NT2/D1 (cell line): ENCODE results near the gene EPOP.

ENCODE experiments used
- DNase-seq: peaks from one replicate; pipeline ENCODE4 v3.0.0-alpha.2; 2011; ENCODE audit warnings: low read depth, low spot score
- H3K27me3 ChIP-seq: 2 replicates; pipeline ENCODE4 v1.6.0; 2011; ENCODE audit warnings: mild to moderate bottlenecking; ENCODE audit not compliant: insufficient read length, insufficient read depth
- H3K36me3 ChIP-seq: 2 replicates; pipeline ENCODE4 v1.6.1; 2011; ENCODE audit warnings: mild to moderate bottlenecking, low read length, mixed read lengths; ENCODE audit not compliant: insufficient read depth, insufficient read length
- H3K4me1 ChIP-seq: 2 replicates; pipeline ENCODE4 v1.5.1; 2011; ENCODE audit not compliant: insufficient read depth, insufficient read length
- H3K4me3 ChIP-seq: 2 replicates; pipeline ENCODE4 v1.5.1; 2011; ENCODE audit warnings: low read depth; ENCODE audit not compliant: insufficient read length
- H3K9ac ChIP-seq: 2 replicates; pipeline ENCODE4 v1.6.0; 2011; ENCODE audit warnings: low read depth; ENCODE audit not compliant: insufficient read length
- H3K9me3 ChIP-seq: 2 replicates; pipeline ENCODE4 v1.5.1; 2011; ENCODE audit warnings: mild to moderate bottlenecking, low read length; ENCODE audit not compliant: insufficient read depth
- SUZ12 ChIP-seq: IDR thresholded peaks from 2 replicates; pipeline ENCODE4 v1.6.1; 2011; ENCODE audit not compliant: insufficient read length, insufficient read depth; ENCODE audit errors: extremely low read depth
- YY1 ChIP-seq: IDR thresholded peaks from 2 replicates; pipeline ENCODE4 v1.6.1; 2011; ENCODE audit not compliant: insufficient read length, insufficient read depth
- ZNF274 ChIP-seq: IDR thresholded peaks from 2 replicates; pipeline ENCODE4 v1.6.1; 2011; ENCODE audit warnings: mild to moderate bottlenecking, low read depth, low read length

The EPOP gene

GRCh38 chr17:38667099-38667786 lies 7.5 kb downstream of the EPOP start:
- Histone ChIP-seq H3K36me3 (no peaks in the 10 kb centered on the region), H3K4me1 (peaks cover 7% of the 10 kb centered on the region), H3K4me3 (no peak overlapping the region), H3K9ac (no peak overlapping the region), H3K9me3 (no peaks in the 10 kb centered on the region), H3K27me3 (peaks cover 23% of the 10 kb centered on the region)
- no peak for TF ChIP-seq SUZ12
- no peak for TF ChIP-seq ZNF274
- no peak for TF ChIP-seq YY1
- peak; percentile 56 for DNase-seq

- no peak for DNase-seq
Observed at GRCh38 chr17:38663964-38664644, 10.7 kb downstream of the EPOP start.

DNA sequence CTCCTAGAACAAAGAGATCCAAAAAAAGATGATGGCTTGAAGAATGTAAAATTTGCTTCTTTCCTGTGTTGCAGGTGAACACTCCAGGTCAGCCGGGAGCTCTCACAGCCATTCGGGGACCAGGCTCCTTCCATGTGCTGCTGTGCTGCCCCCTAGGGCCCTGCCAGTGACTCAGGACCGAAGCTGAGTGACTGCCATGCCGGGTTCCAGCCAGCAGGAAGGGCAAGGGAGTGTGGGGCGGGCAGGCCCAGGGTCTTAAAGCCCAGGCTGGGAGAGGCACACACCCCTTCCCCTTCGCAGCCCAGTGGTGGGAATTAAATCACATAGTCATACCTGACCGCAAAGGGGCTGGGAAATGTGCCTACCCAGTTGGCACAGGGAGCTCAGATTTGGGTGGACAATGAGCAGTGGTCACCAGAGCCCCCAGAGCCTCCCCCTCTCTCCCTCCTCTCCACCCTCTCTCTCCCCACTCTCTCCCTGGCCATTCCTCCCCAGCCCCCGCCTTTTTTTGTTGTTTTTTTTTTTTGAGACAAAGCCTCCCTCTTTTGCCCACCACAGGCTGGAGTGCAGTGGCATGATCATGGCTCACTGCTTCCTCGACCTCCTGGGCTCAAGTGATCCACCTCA lies 11.5 kb downstream of the EPOP start:
- peaks cover 16% of the 10 kb centered on the region for H3K4me1 ChIP-seq
- no peaks in the 10 kb centered on the region for H3K27me3 ChIP-seq
- H3K4me3 ChIP-seq = no peak overlapping the region
- TF ChIP-seq SUZ12 (no peak), YY1 (peak; percentile 20)
- H3K9ac ChIP-seq = peak overlapping the region; percentile 61
- DNase-seq = peak; percentile 82
- no peaks in the 10 kb centered on the region for H3K9me3 ChIP-seq
- H3K36me3 ChIP-seq = no peaks in the 10 kb centered on the region

More at GRCh38 chr17:38663964-38664644, 10.7 kb downstream of the EPOP start:
- no peak for TF ChIP-seq YY1
- no peak for TF ChIP-seq ZNF274
- no peak for TF ChIP-seq SUZ12
- peaks cover 11% of the 10 kb centered on the region for H3K4me1 ChIP-seq
- no peaks in the 10 kb centered on the region for H3K36me3 ChIP-seq
- H3K9ac ChIP-seq = no peak overlapping the region
- peaks cover 5% of the 10 kb centered on the region for H3K27me3 ChIP-seq
- H3K4me3 ChIP-seq = no peak overlapping the region
- no peaks in the 10 kb centered on the region for H3K9me3 ChIP-seq

DNA sequence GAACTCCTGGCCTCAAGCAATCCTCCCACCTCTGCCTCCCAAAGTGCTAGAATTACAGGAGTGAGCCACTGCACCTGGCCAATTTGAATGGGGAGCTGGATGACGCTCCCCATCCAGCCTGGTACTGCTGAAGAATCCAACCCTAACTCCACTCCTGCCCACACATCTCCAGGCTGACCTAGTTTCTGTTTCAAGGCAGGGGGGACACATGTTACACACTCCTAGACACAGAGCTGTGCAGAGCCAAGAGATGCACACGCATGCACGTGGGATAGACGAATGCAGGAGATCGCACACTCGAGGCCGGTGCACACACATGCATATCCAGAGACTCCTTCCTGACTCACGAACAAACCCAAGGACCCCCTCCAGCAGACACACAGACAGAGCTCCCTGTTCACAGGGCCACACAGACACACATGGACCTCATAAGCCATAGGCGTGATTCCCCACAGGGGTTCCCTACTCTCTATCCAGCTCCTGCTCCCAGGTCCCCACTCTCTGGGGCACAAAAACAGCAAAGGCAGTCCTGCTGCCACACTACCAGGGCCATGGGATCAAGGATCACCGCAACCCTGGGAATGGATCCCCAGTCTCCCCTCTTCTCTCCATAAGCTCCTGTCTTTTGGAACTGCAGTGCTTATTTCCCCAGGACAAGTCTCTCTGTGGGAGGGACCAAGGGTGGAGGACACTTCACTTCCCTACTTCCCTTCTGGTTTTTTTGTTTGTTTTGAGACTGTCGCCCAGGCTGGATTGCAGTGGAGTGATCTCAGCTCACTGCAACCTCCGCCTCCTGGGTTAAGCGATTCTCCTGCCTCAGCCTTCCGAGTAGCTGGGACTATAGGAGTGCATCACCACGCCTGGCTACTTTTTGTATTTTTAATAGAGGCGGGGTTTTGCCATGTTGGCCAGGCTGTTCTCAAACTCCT lies 14.4 kb downstream of the EPOP start:
- Histone ChIP-seq H3K27me3 (no peaks in the 10 kb centered on the region), H3K4me3 (no peak overlapping the region), H3K4me1 (peaks cover 30% of the 10 kb centered on the region), H3K36me3 (no peaks in the 10 kb centered on the region), H3K9ac (peak overlapping the region; percentile 1), H3K9me3 (no peaks in the 10 kb centered on the region)
- TF ChIP-seq ZNF274 (no peak), YY1 (no peak), SUZ12 (no peak)
- DNase-seq = no peak

DNA sequence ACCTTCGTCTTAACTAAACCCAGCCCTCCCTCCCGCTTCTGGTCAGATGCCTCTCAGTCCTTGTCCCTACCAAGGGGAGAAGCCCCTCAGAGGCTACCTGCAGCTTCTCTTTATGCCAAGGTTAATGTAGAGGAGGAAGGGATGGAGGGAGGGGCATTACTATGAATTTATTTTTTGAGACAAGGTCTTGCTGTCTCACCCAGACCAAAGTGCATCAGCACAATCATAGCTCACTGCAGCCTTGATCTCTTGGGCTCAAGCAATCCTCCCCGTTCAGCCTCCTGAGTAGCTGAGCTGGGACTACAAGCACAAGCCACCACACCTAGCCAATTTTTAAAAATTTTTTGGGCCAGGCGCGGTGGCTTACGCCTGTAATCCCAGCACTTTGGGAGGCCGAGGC lies 15.3 kb downstream of the EPOP start:
- H3K27me3 ChIP-seq = no peaks in the 10 kb centered on the region
- no peak for DNase-seq
- peaks cover 36% of the 10 kb centered on the region for H3K4me1 ChIP-seq
- no peak overlapping the region for H3K4me3 ChIP-seq
- no peak for TF ChIP-seq YY1
- TF ChIP-seq SUZ12 = no peak
- no peak for TF ChIP-seq ZNF274
- H3K9me3 ChIP-seq = no peaks in the 10 kb centered on the region
- no peak overlapping the region for H3K9ac ChIP-seq
- H3K36me3 ChIP-seq = no peaks in the 10 kb centered on the region

- Histone ChIP-seq H3K27me3 (no peaks in the 10 kb centered on the region), H3K9ac (no peak overlapping the region), H3K4me3 (no peak overlapping the region), H3K9me3 (no peaks in the 10 kb centered on the region), H3K36me3 (no peaks in the 10 kb centered on the region), H3K4me1 (peaks cover 36% of the 10 kb centered on the region)
- no peak for TF ChIP-seq SUZ12
- no peak for TF ChIP-seq YY1
- TF ChIP-seq ZNF274 = no peak
- DNase-seq = no peak
Observed at GRCh38 chr17:38658741-38659345, 15.9 kb downstream of the EPOP start.
